Measurements from ENCODE around the gene TUSC2.
A peak's percentile ranks its signal among the peaks of the same experiment; 100 is the strongest.

TUSC2 gene, protein sequence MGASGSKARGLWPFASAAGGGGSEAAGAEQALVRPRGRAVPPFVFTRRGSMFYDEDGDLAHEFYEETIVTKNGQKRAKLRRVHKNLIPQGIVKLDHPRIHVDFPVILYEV

DNA sequence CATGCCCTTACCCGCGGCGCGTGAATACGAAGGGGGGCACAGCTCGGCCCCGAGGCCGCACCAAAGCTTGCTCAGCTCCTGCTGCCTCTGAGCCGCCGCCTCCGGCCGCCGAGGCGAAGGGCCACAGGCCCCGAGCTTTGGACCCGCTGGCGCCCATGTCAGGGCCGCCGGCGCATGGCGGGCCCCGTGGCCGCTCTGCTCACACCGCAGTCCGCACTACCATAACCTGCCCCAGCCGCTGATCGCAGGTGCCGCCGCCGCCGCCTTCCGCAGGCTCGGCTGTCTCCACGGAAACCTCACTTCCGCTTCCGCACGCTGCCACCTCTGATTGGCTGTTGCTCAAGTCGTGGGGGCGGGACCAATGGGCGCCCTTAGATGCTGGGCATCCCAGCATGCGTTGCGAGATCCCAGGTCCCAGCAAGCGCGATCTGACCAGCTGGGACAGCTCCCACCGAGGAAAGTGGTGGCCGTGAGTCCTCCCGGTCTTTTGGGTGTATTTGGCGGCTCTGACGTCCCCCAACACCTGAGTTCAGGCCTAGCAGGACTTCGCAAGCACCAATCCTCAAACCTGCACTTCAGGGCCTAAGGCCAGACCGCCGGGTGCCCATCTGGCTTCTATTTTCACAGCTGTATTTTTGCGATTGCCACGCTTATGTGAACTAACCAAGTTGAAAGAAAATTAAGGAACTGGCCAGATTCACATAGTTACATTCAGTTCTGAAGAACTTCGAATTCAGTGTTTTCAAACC lies at the start of gene TUSC2:
TSS of gene TUSC2 (minus strand) at position 281 of the 749 bp plus-strand sequence. CDS start at position 157, 124 bp downstream.
- DNase-seq: peak; percentile 31 to 93

DNA sequence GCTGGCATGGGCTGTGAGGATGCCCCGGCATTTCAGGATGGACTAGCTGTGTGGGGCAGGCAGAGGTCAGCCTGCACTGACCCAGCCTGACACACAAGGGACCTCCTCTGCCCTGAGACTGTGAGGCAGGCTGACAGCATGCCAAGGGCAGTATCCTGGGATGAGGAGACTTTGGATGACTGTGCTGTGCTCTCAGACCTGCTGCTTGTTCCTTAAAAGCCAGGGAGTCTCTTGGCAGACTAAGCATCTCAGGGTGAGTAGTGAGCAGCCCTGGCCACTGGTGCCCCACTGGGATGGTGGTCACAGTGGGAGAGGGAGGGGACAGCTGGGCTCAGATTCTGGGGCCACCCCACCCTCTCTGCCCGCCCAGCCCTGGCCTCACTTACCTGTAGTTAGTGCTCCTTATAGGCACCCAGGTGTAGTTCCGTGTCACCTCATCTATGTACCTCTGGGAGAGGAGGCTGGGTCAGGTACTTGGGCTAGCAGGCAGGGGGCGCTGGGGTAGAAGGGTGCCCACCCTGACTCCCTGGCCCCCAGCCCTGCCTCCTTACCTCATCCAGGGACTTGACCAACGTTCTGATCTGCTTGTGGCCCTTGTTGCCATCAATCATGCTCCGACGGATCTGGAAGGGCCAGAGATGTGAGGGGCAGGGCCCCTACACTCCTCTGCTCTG lies 47.4 kb upstream of the TUSC2 start:
- DNase-seq: no peak

DNA sequence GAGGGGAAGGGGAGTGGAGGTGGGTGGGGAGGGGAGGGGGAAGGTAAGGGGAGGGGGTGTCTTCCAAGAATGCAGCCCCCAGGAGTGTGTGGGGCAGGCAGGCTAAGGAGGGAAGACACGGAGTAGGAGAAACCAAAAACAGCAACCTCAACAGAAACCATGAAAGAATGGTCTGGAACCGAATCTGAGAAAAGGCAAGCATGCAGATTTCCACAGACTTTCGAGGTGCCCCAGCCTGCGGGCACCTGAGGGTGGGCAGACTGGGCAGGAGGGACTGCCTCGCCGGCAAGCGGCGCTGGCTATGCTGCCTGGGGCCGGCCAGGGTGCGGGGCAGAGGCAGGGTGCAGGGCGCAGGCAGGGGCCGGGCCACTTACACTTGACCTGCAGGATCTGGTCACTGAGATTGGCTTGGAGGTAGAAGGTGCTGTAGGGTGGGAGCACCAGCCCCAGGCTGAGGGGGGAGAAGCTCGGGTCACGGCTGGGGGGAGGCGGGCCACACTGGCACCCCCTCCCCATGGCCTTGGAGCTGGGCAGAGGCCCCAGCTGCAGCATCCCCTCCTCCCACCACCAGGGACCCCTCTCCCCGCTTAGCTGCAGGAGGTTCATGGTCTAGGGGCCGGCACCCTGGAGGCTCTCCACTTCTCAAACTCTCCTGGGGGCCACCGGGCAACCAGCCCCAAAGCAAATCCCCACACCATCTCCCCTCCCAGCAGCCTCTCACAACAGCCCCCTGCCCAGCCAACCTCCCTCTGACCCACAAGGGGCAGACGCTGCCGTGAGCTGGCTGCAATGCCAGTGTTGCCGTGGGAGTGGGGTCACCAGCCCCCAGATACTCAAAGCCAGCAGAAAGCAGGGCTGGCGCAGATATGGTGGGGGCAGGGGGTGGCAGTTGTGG lies 46.6 kb upstream of the TUSC2 start:
- no peak for DNase-seq

DNA sequence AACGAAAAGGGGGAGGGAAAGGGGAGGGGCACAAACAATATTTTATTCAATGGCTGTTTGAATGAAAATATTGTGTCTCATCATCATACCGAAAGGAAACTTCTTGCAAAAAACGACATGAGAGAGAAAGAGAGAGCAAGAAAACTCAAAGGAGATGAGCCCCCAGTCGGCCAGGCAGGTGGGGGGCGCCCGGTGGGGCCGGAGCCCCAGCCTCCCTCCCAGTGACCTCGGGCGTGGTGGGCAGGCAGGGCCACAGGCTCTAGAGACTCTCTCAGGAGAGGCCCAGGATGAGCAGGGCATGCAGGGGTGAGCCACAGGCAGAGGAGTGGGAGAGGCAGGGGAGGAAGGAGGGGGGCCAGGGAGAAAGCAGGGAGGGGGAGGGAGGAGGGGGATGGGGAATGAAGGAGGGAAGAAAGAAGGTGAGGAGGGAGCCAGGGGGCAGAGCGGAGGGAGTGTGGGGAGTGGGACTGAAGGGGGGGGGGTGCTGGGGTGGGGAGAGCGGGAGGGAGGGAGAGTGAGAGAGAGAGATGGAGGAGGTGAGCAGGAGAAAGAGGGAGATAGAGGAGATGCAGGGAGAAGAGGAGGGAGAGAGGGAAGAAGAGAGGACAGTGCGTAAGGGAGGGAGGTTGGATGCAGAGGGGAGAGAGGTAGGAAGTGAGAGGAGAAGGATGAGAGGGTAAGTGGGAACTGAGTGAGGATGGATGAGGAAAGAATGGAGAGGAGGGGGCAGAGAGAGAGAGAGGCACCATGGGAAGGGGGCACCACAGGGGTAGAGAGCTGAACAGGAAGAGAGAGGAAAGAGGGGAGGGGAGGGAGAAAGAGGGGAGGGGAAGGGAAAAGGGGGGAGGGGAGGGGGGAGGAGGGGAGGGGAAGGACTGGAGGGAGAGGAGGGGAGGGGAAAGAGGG lies 45.4 kb upstream of the TUSC2 start:
- DNase-seq: no peak

DNA sequence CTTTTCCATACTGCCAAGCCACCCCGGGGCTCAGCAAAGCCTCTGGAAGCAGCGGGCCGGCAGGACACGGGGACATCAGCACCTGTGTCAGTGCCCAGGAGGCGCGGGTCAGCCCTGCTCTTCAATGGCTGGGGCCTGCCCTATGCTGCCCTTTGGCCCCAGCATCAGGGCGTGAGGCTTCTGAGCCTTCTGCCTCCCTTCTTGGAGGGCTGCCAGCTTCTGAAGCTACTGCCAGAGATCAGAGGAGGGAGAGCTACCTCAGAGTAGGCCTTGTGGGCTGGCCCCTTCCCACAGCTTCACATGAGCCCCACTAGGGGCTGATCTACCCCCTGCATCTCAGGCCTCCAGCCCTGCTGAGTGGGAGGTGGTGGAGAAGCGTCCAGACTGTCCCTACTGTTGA lies 44.3 kb upstream of the TUSC2 start:
- peak in 1 of 2 experiments; percentile 46 for DNase-seq

DNA sequence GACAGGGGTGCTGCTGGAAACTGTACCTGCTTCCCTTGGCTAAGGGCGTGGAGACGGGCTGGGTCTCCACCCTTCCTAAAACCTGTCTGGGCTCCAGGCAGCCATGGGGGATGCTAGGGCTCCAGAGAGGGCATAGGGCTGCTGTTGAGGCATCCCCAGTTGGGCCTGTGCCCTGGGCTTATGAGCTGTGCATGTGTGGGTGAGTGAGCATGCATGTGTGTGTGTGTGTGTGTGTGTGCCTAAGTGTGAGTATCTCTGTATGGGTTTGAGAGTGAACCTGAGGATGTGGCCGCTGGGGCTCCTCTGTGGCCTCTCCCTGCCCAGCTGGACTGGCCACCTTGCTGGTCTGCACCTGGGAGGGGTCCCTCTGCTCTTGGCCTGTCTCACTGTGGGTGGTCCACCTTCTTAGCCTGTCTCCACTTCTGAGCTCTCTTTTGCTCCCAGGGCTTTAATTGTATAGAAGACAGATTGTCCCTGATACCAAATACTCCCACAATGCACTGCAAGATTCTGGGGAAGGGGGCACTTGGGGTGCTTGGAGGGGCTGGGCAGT lies 43.2 kb upstream of the TUSC2 start:
- DNase-seq: no peak

DNA sequence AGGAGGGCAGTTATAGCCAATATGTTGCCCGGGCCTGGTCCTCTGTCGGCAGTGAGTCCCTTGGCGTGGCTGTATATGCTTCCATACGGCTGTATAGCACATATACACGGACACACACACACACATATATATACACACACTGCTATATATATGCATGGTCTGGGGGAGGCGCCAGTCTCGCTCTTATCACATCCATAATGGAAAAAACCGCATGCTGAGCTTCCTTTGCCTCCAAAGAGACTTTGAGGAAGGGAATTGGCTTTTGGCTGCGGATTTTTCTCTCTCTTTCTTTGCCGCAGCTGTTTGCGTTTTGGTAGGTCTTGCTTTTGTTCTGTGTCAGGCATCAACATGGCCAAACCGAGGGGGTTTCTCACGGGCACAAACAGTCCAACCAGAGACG lies 42.6 kb upstream of the TUSC2 start:
- peak in 1 of 2 experiments; percentile 19 for DNase-seq

DNA sequence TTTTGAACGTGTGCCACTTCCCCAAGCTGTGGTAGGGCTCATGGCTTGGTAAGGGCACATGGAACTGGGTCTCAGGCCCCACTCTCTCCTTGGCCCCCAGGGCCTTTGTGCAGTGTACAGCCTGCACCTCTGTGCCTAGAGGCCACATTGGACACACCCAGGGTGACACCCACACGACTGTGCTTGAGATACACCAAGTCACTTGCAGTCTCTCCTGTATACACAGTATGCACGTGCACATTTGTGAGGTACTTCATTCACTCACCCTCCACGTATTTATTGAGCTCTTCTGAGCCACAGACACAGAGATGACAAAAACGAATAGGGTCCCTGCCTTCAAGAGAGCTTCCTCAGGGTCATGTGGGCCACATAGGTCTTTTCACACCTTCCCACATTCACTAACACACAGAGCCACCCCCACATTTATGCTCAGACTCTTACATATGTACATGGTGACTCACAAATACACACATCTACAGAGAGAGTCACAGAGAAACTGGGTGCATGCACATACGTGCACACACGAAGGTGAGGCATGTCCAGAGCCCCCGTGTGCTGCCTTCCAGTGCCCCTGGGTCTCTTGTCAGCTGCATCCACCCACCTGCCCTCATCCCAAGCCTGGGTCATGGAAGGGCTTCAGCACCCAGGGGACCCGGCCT lies 41.1 kb upstream of the TUSC2 start:
- DNase-seq: no peak

DNA sequence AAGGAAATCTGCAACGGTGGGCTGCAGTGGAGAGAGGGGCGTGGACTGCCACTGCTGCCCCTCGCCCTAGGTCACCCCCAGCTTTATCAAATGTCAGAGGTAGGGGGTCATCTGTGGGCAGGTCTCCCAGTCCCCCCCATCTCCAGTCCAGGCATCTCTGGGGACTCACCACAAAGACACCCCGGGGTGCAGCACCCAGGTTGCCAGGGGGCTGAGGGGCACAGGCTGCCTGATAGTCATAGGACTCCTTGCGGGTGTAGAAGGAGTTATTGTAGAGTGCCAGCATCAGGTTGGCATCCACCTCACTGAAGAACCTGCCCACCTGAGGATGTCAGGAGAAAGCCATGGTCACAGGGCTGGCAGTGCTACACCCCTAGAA lies 37.8 kb upstream of the TUSC2 start:
- no peak for DNase-seq

DNA sequence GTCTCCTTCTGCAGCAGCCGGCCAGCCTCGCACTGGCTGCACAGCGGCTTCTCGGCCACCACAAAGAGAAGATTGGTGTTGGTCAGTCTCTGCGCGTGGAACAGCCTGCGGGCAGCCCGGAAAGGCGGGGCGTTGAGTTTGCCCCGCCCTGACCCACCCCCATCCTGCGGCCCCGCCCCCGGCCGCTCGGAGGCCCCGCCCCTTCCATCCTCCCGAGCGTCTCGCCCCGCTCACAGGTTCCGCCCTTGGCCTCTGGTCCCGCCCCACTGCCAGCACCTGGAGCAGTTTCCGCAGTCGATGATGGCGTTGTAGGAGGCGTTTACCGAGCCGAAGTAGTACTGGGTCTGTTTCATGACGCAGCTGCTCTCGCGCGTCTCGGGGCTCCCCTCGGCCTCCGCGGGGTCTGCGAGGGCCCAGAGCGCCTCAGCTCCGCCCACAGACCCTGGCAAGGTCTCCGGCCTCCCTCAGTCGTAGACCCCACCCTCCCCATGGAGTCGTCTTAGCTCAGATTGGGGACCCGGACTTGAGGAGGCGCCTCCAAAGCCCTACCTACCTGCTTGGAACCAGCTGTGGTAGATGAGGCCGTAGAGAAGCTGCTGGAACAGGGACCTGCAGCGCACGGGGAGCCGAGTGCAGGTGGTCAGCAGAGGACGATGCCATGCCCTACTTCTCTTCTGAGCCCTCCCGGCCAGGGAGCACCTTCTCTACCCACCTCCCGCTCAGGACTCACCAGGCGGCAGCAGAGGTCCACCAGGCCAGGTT lies 37.2 kb upstream of the TUSC2 start:
- DNase-seq: no peak

DNA sequence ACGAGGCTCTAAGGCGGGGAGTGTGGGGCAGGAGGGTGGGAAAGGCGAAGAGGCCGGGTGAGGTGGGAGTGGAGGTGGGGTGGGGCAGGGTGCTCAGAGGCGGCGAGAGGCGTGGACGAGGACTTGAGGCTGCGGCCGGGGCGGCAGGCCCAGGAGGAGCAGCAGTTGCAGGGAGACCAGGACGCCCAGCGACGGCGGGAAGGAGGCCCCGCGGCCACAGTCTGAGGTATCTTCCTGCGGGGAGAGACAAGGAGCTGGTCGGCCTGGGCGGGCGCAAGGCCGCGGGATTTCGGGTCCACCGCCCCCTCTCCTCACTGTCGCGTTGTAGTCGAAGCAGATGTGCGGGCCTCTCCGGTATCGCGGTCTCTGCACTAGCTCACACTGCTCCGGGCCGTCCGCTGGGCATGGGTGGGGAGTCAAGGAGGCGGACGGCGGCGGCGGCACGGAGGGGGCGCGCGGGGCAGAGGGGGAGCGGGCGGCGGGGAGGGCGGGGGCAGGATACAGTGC lies 36.6 kb upstream of the TUSC2 start:
- no peak for DNase-seq

DNA sequence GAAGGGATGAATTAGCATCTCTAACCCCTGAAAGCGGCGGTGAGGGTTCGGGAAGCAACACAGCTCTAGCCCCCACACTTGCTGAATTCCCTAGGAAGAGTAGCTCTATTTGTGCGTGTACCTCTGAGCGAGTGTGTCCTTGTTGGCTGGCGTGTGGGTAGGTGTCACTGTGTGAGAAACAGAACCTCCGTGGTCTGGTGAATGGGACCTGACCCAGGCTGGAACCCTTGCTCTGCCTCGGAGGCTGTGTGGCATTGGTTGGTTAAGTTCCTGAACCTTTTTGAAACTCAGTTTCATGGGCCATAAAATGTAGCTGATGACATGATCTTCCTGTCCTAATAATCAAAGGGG lies 31.7 kb upstream of the TUSC2 start:
- no peak for DNase-seq

DNA sequence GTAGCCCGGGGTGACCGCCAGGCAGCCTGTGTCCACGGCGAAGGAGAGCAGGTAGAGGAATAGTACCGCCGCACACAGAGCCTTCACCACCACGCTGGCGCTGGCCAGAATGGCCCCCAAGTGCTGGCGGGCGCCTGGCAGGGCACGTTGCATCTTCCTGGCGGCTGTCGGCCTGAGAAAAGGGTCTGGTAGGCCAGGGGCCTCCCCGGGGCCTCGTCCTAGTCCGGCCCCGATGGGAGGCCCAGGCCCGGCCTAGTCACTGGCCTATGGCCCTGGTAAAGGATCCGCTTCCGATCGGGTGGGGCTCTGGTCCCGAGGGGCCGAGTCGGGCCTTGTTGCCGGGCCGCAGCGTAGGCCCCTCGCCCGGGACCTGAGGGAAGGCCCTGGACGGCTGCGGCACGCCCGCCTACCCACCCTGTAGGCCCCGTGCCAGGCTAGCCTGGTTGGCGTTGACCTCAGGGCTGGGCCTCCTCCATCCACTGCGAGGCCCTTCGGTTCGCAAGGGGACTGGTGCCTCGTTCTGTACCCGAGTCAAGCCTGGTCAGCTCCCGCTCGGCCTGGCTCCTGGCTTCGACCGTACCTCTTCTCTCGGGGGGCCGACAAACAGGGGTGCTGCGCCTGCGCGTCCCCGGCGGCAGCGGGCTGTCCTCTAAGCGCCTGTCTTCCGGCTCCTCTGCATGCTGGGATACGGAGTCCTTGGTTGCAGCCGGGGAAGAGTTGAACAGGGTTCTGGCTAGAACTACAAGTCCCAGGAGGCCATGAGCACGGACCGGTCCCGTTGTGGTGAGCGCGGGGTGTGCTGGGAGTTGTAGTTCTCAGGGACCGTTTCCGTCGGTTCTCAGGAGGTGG lies 31.1 kb upstream of the TUSC2 start, which contains the start of gene TMEM115:
TSS of gene TMEM115 (minus strand) at position 611 of the 849 bp plus-strand sequence. CDS start at position 153, 458 bp downstream.
- peak; percentile 84 to 94 for DNase-seq

DNA sequence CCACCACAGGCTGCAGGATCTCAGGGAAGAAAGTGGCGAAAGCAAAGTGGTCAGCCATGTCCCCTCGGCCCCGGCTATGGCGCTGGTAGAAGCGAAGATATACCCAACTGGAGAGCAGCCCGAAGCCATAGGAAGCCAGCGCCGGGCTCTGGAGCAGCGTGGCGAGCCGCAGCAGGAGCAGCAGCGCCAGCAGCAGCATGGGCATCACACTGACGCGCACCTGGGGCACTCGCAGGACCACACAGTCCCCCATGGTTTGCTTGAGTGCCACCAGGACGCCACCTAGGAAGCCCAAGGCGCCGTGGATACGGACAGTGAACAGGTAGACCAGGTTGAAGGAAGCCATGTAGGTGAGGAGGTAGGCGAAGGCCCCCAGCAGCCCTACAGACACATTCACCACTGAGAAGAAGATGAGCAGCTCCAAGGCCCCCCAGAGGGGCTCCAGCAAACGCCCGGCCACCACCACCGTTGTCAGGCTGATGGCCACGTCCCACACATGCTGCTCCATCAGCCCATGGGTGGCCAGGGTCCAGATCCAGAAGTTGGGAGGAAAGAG lies 30.4 kb upstream of the TUSC2 start:
- no peak for DNase-seq

DNA sequence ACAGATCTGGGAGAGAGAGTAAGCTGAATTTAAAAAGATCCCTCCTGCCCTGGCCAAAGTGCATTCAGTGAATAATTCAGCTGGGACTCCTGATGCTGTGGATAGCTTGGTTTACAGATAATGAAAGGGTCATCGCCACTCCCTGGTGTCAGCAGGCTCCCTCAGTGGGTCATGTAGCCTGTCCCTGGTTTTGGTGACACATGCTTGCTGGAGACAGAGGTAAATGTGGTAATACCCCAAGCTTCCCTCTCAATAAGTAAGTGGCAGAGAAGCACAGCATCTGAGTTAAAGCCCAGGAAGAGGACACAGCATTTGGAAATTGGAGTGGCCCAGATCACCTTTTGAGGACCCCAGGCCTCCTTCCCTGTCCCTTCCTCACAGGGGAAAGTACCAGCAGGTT lies 29.5 kb upstream of the TUSC2 start:
- DNase-seq: no peak

DNA sequence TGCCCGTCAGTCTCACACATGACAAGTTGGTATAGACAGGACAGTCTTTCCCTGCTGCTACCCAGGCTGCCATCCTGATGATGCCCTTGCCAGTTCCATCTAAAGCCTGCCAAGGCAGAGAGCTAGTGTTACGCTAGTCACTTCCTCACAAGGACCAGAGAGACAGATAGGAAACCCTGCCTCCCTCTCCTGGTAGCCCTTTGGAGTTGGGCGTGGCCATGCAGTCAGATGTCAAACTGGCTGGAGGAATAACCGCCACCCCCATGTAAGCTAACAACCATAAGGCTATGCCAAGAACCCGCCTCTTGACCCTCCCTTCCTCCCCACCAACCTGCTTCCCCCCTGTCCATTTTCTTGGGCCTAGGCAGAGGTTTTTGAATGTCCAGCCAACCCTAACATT lies 28.5 kb upstream of the TUSC2 start:
- DNase-seq: no peak

DNA sequence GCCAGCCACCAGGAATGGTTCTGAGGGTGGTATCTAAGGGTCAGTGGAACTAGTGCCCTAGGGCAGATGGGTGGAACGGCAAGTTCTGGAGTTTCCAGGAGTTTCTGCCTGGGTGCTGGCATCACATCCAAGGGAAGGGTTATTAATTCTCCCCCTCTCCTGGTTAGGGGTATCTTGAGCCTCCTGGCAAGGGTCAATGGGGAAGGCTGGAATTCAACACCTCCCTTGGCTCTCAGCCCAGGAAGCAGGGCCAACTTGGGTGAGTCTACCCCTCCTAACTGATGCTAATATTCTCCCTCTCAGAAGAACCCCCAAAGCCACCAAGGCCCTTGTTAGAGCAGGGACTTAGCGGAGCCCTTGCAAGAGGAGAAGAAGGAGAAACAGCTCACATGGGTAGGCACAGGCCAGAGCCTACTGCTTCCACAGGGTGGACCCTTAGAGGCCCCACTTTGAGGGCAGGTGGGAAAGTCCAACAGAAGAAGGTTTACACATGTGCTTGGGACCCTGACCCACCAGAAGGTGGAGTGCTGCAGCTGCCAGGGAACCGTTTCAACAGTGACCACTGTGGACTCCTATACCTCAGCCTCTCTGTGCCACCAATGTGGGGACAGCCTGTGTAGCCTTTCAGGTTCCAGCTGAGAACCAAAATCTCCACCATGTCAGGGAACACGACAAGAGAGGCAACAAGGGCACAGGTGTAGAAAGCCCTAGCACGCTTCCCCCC lies 28.0 kb upstream of the TUSC2 start:
- no peak for DNase-seq

DNA sequence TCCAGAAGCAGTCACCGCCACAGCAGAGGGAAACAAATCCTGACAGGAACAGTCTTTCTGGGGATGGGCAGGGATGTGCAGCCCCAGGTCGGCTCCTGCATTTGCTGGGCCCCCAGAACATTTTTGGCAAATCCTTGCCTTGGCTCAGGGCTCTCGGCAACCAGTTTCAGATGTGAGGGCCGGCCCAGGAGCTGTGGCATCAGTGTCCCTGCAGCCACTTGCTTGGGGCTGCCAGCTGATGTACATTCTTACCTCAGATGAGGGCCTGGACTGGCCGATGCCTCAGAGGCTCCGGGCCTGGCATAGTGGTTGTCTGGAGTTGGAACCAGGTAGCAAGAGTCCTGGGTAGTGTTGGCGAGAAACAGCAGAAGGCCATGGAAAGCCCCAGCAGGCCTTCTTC lies 26.8 kb upstream of the TUSC2 start:
- DNase-seq: no peak
